OCI-LY3 (cell line): ENCODE measurements around the gene PLIN5.

Experiments
- EZH2phosphoT487 ChIP-seq: fragments of 200-600 bp; shearing (Covaris generic); IDR thresholded peaks from 2 replicates; pipeline ENCODE4 v1.6.1; 2018; ENCODE audit warnings: antibody characterized with exemption, mixed run types, low read depth
- TF ChIP-seq, protein P1 (sequence below): fragments of 200-600, 300-600 bp; sonication (generic); IDR thresholded peaks from 2 replicates; pipeline ENCODE4 v1.5.1; 2014; ENCODE audit warnings: antibody characterized with exemption, low read length, low read depth

DNA sequence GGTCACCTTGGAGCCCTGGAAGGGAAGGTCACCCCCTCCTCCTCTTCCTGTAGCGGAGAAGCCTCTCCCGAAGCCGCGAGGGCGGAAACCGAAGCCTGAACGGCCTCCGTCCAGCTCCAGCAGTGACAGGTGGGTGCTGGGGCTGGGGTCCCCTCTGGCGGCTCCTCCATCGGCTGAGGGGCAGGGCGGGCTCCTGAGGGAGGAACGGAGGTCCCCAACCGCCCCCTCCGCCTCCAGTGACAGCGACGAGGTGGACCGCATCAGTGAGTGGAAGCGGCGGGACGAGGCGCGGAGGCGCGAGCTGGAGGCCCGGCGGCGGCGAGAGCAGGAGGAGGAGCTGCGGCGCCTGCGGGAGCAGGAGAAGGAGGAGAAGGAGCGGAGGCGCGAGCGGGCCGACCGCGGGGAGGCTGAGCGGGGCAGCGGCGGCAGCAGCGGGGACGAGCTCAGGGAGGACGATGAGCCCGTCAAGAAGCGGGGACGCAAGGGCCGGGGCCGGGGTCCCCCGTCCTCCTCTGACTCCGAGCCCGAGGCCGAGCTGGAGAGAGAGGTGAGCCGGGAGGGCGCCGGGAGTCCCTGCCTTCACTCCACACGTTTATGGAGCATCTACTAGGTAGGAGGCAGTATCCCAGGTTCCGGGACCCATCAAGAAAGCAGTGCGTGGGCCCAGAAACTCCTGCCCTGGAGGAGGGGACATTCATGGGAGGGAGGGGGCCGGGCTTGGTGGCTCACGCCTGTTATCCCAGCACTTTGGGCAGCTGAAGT lies 40.9 kb downstream of the PLIN5 start:
- TF ChIP-seq, protein P1, sequence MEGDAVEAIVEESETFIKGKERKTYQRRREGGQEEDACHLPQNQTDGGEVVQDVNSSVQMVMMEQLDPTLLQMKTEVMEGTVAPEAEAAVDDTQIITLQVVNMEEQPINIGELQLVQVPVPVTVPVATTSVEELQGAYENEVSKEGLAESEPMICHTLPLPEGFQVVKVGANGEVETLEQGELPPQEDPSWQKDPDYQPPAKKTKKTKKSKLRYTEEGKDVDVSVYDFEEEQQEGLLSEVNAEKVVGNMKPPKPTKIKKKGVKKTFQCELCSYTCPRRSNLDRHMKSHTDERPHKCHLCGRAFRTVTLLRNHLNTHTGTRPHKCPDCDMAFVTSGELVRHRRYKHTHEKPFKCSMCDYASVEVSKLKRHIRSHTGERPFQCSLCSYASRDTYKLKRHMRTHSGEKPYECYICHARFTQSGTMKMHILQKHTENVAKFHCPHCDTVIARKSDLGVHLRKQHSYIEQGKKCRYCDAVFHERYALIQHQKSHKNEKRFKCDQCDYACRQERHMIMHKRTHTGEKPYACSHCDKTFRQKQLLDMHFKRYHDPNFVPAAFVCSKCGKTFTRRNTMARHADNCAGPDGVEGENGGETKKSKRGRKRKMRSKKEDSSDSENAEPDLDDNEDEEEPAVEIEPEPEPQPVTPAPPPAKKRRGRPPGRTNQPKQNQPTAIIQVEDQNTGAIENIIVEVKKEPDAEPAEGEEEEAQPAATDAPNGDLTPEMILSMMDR, result no peak
- TF ChIP-seq EZH2phosphoT487, result no peak
